CD4-positive, CD25-positive, alpha-beta regulatory T cell (primary cell): ENCODE data around the gene TPI1. TPM values are rescaled to one million over a fixed set of nuclear protein-coding genes. Genes with fewer than 3 reads are reported as not detected.

Source experiments
- ATAC-seq, 2 donors: fragments of 150-1000 bp; cut with Tn5 transposase; one replicate each; pipeline ENCODE4 v1.10.0; 2021; ENCODE audit warnings: low read depth in 2 of 2, moderate number of reproducible peaks in 2 of 2, moderate library complexity in 1 of 2
- DNase-seq, 3 donors: peaks; one replicate each; pipeline versions ENCODE4 v3.0.0 to v3.0.0-alpha.2; 2012 to 2022; ENCODE audit warnings: mixed read lengths in 1 of 3
- H3K27ac ChIP-seq: one replicate; pipeline ENCODE4 v1.7.0; 2013; ENCODE audit warnings: mild to moderate bottlenecking, low read length; ENCODE audit not compliant: insufficient read depth, poor library complexity, severe bottlenecking
- H3K27me3 ChIP-seq: one replicate; pipeline ENCODE4 v1.7.0; 2013; ENCODE audit warnings: low read length; ENCODE audit not compliant: control insufficient read depth, insufficient read depth
- H3K36me3 ChIP-seq: one replicate; pipeline ENCODE4 v1.7.0; 2013; ENCODE audit warnings: mild to moderate bottlenecking, low read length, moderate library complexity; ENCODE audit not compliant: control insufficient read depth, insufficient read depth
- H3K4me1 ChIP-seq: 2 replicates; pipeline ENCODE4 v1.7.0; 2013; ENCODE audit warnings: mild to moderate bottlenecking, low read length; ENCODE audit not compliant: insufficient read depth, control insufficient read depth, poor library complexity, severe bottlenecking
- H3K4me3 ChIP-seq: one replicate; pipeline ENCODE4 v1.7.0; 2013; ENCODE audit warnings: low read depth, mild to moderate bottlenecking, low read length, moderate library complexity
- H3K9me3 ChIP-seq, 2 experiments: 1 replicate in 1 of 2; 2 replicates in 1 of 2; pipeline ENCODE4 v1.7.0; 2013; ENCODE audit warnings: low read length in 2 of 2, mild to moderate bottlenecking in 1 of 2, moderate library complexity in 1 of 2; ENCODE audit not compliant: control insufficient read depth in 2 of 2
- H3K27ac Mint-ChIP-seq, 3 donors: one replicate each; pipeline ENCODE4 v1.8.0; 2020 to 2022; ENCODE audit warnings: mild to moderate bottlenecking in 3 of 3, mixed read lengths in 3 of 3, moderate library complexity in 2 of 3
- H3K27me3 Mint-ChIP-seq: one replicate; pipeline ENCODE4 v1.8.0; 2022; ENCODE audit warnings: mild to moderate bottlenecking, mixed read lengths
- H3K36me3 Mint-ChIP-seq: one replicate; pipeline ENCODE4 v1.8.0; 2020; ENCODE audit warnings: mixed read lengths
- H3K4me1 Mint-ChIP-seq, 4 donors: one replicate each; pipeline ENCODE4 v1.8.0; 2020 to 2022; ENCODE audit warnings: mixed read lengths in 4 of 4, mild to moderate bottlenecking in 1 of 4
- H3K4me3 Mint-ChIP-seq, 4 donors: one replicate each; pipeline ENCODE4 v1.8.0; 2020 to 2022; ENCODE audit warnings: mild to moderate bottlenecking in 4 of 4, mixed read lengths in 4 of 4, moderate library complexity in 3 of 4
- H3K9me3 Mint-ChIP-seq, 7 donors: one replicate each; pipeline ENCODE4 v1.8.0; 2020 to 2022; ENCODE audit warnings: mixed read lengths in 7 of 7, mild to moderate bottlenecking in 3 of 7, moderate library complexity in 2 of 7
- polyA plus RNA-seq, 4 donors: library from polyadenylated mRNA; unstranded; fragments of 300-500 nt; fragmentation: Illumina TruSeq; gene quantifications; one replicate each; pipeline ENCODE4 v1.2.3, GENCODE V29; 2021
- total RNA-seq: library from RNA; stranded (reverse); gene quantifications from one replicate; pipeline ENCODE4 v1.2.3, GENCODE V29; 2022

The TPI1 gene
- total and polyA plus RNA-seq, 5 donors from 2014 or later: 153 to 633 (median 512) TPM

DNA sequence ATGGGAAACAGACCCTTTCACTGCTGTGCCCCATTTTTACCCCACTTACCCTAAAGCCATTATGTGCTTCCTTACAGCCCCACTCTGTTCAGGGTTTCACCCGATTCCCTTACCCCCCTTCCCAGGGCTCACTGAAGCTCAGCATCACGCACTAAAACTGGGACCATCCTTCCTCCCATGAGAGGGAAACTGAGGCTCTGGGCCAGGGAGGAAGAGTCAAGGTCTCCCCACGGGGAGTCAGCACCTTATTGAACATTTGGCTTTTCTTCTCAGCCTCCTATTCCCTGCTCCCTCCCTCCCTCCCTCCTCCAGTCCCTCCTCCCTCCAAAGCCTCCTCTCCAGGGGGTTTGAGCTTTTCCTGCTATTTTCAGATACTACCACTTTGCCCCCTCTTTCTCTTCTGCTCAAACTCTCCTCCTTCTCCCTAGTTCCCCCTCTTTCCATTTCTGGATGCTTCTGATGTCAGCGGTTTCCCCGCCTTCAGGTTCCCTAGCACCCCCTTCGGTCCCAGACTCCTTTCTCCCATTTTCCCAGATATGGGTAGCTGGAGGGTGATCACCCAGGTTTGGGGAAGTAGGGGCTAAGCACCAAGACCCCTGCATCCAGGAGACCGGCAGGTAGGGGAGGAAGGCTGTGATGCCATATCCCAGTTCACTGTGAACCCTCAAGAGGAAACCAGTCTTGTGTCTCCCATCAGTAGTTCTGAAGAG is 44.8 kb upstream of the TPI1 start:
- H3K4me3 ChIP-seq: no peak overlapping the region
- Mint-ChIP-seq H3K4me3 (no peak overlapping the region), H3K9me3 (peaks cover 0 to 3% (median 0%) of the 10 kb centered on the region in 7 donors), H3K27me3 (peaks cover 48% of the 10 kb centered on the region), H3K27ac (peak overlapping the region in 1 of 3 donors; percentile 68), H3K4me1 (peaks cover 4 to 41% (median 17%) of the 10 kb centered on the region in 4 donors), H3K36me3 (peaks cover 5% of the 10 kb centered on the region)
- no peaks in the 10 kb centered on the region for H3K9me3 ChIP-seq
- H3K36me3 ChIP-seq: peaks cover 18% of the 10 kb centered on the region
- no peak overlapping the region for H3K27ac ChIP-seq
- peaks cover 15% of the 10 kb centered on the region for H3K4me1 ChIP-seq
- peaks cover 8% of the 10 kb centered on the region for H3K27me3 ChIP-seq
- DNase-seq: no peak
- no peak for ATAC-seq

DNA sequence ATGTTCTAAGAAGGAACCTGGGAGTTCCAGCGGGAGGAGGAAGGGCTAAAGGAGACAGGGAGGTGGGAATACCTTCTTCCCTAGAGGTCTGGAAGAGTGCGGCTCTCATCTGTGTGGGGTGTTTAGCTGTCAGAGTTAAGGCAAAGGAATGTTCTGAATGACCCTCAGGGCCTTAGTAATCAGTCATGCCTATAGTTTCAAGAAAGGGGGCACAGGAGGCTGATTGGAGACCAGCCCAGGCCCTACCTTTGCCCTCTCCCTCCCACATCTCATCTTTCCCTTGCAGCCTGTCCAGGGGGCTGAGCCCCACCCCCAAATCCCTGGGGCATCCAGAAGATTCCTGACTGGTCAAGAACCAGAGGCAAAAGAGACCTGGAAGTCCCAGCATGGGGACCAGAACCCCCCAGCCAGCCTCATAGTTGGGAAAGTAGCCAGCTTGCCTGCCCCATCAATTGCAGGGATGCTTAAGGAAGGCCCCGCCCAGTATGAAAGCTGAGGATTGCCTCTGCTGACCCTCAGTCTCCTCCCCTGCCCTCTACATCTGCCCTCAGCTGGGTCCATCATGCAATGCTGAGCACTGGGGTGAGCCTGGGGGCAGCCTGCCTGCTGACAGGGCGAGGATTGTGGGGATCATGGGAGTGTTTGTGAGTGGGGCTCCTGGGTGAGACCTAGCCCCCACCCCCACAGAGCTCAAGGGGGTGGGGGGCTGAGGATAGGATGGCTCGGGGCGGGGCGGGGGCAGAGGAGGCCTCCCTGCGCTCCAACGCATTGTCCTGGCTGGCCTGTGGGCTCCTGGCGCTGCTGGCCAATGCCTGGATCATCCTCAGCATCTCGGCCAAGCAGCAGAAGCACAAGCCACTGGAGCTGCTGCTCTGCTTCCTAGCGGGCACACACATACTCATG is 43.9 kb upstream of the TPI1 start:
- Histone ChIP-seq H3K4me3 (no peak overlapping the region), H3K9me3 (no peaks in the 10 kb centered on the region), H3K36me3 (peaks cover 11% of the 10 kb centered on the region), H3K27me3 (peaks cover 8% of the 10 kb centered on the region), H3K4me1 (peaks cover 21% of the 10 kb centered on the region), H3K27ac (no peak overlapping the region)
- H3K27ac Mint-ChIP-seq: peak overlapping the region in 1 of 3 donors; percentile 68
- peaks cover 55% of the 10 kb centered on the region for H3K27me3 Mint-ChIP-seq
- no peaks in the 10 kb centered on the region for H3K36me3 Mint-ChIP-seq
- H3K4me1 Mint-ChIP-seq: peaks cover 0 to 41% (median 18%) of the 10 kb centered on the region in 4 donors
- ATAC-seq: no peak
- no peak for DNase-seq
- H3K9me3 Mint-ChIP-seq: peaks cover 0 to 3% (median 0%) of the 10 kb centered on the region in 7 donors
- H3K4me3 Mint-ChIP-seq: peak overlapping the region in 1 of 4 donors; percentile 12

DNA sequence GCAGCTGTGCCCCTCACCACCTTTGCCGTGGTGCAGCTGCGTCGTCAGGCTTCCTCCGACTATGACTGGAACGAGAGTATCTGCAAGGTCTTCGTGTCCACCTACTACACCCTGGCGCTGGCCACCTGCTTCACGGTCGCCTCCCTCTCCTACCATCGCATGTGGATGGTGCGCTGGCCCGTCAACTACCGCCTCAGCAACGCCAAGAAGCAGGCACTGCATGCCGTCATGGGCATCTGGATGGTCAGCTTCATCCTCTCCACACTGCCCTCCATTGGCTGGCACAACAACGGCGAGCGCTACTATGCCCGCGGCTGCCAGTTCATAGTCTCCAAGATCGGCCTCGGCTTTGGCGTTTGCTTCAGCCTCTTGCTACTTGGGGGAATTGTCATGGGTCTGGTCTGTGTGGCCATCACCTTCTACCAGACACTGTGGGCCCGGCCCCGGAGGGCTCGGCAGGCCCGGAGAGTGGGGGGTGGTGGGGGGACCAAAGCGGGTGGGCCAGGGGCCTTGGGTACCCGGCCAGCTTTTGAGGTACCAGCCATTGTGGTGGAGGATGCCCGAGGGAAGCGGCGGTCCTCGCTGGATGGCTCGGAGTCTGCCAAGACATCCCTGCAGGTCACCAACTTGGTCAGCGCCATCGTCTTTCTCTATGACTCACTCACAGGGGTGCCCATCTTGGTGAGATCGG is 43.1 kb upstream of the TPI1 start:
- Histone ChIP-seq H3K9me3 (no peaks in the 10 kb centered on the region), H3K4me3 (no peak overlapping the region), H3K4me1 (peaks cover 28% of the 10 kb centered on the region), H3K27ac (no peak overlapping the region), H3K36me3 (peaks cover 5% of the 10 kb centered on the region), H3K27me3 (peaks cover 8% of the 10 kb centered on the region)
- H3K4me3 Mint-ChIP-seq: peak overlapping the region in 1 of 4 donors; percentile 15
- no peak for DNase-seq
- peaks cover 59% of the 10 kb centered on the region for H3K27me3 Mint-ChIP-seq
- peaks cover 0 to 3% (median 0%) of the 10 kb centered on the region in 7 donors for H3K9me3 Mint-ChIP-seq
- H3K4me1 Mint-ChIP-seq: peaks cover 0 to 46% (median 18%) of the 10 kb centered on the region in 4 donors
- ATAC-seq: no peak
- no peaks in the 10 kb centered on the region for H3K36me3 Mint-ChIP-seq
- H3K27ac Mint-ChIP-seq: no peak overlapping the region

DNA sequence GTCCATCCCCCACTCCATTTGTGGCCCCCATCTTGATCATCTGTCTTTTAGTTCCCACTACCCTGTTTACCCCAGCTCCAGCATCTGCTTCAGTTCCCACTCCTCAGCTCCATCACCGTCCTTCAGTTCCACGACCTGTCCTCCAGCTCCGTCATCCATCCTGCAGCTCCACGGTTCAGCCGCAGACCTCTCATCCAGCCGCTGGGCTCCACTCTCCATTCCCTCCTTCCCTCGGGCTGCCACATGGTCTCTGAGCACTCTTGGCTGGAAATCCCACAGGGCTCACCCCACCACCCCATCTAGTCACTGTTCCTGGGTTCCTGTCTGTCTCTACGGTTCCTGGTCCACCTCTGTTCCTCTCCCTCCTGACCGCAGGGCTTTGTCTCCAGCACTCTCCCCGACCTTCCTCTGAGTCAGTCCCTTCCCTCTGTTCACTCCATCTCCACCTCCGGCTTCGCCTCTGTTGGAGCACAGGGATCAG is 42.4 kb upstream of the TPI1 start:
- no peaks in the 10 kb centered on the region for H3K9me3 ChIP-seq
- peaks cover 10% of the 10 kb centered on the region for H3K27me3 ChIP-seq
- Mint-ChIP-seq H3K9me3 (peaks cover 0 to 3% (median 0%) of the 10 kb centered on the region in 7 donors), H3K4me1 (peaks cover 0 to 47% (median 18%) of the 10 kb centered on the region in 4 donors), H3K36me3 (no peaks in the 10 kb centered on the region), H3K4me3 (no peak overlapping the region), H3K27me3 (peaks cover 66% of the 10 kb centered on the region), H3K27ac (no peak overlapping the region)
- peaks cover 34% of the 10 kb centered on the region for H3K4me1 ChIP-seq
- no peak overlapping the region for H3K27ac ChIP-seq
- no peaks in the 10 kb centered on the region for H3K36me3 ChIP-seq
- DNase-seq (no peak), ATAC-seq (no peak)
- H3K4me3 ChIP-seq: no peak overlapping the region

DNA sequence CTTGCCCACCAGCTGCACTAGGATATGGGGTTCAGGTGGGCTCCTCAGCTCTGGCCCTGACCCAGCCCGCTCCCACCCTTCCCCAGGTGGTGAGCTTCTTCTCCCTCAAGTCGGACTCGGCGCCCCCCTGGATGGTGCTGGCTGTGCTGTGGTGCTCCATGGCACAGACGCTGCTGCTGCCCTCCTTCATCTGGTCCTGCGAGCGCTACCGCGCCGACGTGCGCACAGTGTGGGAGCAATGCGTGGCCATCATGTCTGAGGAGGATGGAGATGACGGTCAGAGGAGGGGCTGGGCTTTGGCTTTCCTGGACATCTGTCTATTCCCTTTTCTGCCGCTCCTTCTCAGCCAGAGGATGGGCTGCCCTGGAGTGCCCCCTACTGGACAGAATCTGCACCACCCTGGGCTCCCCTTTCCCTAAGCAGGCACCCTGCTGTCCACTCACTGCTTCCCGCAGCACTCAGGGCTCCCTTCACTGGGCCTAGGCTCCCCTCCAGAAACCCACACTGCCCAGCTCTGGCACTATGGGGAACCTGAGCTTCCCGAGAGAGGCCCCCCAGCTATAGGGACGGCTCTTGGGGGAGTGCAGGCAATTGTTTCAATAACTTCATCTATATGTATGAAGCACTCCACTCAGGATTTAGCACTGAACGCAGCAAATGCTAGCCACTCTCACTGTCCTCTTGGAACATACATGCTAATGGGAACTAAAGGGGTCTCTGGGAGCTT is 41.8 kb upstream of the TPI1 start:
- Mint-ChIP-seq H3K4me3 (peak overlapping the region in 2 of 4 donors; percentile 39 to 59), H3K27me3 (peaks cover 73% of the 10 kb centered on the region), H3K4me1 (peaks cover 0 to 47% (median 16%) of the 10 kb centered on the region in 4 donors), H3K9me3 (peaks cover 0 to 3% (median 0%) of the 10 kb centered on the region in 7 donors), H3K27ac (no peak overlapping the region), H3K36me3 (no peaks in the 10 kb centered on the region)
- peak; percentile 68 to 78 (median 73) for DNase-seq
- peak; percentile 57 to 58 for ATAC-seq
- Histone ChIP-seq H3K36me3 (no peaks in the 10 kb centered on the region), H3K4me3 (no peak overlapping the region), H3K27ac (no peak overlapping the region), H3K9me3 (no peaks in the 10 kb centered on the region), H3K4me1 (peaks cover 34% of the 10 kb centered on the region), H3K27me3 (peaks cover 13% of the 10 kb centered on the region)

DNA sequence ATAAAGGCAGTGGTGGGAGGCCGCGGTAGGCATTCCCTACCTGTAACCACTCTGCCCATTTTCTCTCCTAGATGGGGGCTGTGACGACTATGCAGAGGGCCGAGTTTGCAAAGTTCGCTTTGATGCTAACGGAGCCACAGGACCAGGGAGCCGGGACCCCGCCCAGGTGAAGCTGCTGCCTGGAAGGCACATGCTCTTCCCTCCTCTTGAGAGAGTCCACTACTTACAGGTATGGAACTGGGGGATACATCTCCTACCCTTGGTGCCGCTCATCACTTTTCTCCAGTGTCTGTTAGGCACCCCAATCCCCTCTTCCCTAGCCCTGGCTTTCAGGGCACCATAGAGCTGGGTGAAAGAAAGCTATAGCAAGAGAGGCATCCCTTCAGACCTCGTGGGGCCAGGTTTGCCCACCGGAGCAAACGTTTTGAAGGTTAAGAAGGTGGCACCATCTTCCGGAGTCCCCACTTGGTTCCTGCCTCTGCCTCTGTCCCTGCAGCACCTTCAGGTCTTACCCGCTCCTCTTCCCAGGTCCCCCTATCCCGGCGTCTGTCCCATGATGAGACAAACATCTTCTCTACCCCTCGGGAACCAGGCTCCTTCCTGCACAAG is 41.1 kb upstream of the TPI1 start:
- Mint-ChIP-seq H3K36me3 (no peaks in the 10 kb centered on the region), H3K4me3 (peak overlapping the region in 3 of 4 donors; percentile 39 to 59 (median 43)), H3K27ac (no peak overlapping the region), H3K4me1 (peaks cover 0 to 40% (median 11%) of the 10 kb centered on the region in 4 donors), H3K27me3 (peaks cover 74% of the 10 kb centered on the region), H3K9me3 (peaks cover 0 to 3% (median 0%) of the 10 kb centered on the region in 7 donors)
- Histone ChIP-seq H3K27me3 (peaks cover 15% of the 10 kb centered on the region), H3K4me3 (no peak overlapping the region), H3K9me3 (no peaks in the 10 kb centered on the region), H3K4me1 (peaks cover 28% of the 10 kb centered on the region), H3K36me3 (no peaks in the 10 kb centered on the region), H3K27ac (no peak overlapping the region)
- DNase-seq: no peak
- no peak for ATAC-seq
